ENCODE data around the gene TIE1. TPM values are rescaled to one million over a fixed set of nuclear protein-coding genes. Genes with fewer than 3 reads are reported as not detected.
"Not testable (repeated sequence)": the region's sequence is repeated elsewhere in the genome, so short reads cannot be mapped to it uniquely, and the experiment has no call there.

The TIE1 gene
- total and polyA plus RNA-seq, 9 of the 15 experiments (the other 6 are each of a cell fraction or from before 2014, with no cell fraction given): 0.07 to 0.49 (median 0.14) TPM; not detected in 4

- Histone ChIP-seq H3K4me3 (peak overlapping the region; percentile 64), H3K9ac (ENCODE audit: insufficient read depth in 1 of 2, low read depth in 2 of 2, low read length in 2 of 2) (peak overlapping the region; percentile 74 to 93), H3K9me1 (ENCODE audit: control insufficient read depth, insufficient read depth, low read length) (peaks cover 15% of the 10 kb centered on the region), H2AFZ (ENCODE audit: low read depth, low read length) (peak overlapping the region; percentile 87), H3K4me2 (ENCODE audit: insufficient read depth, low read length) (peak overlapping the region; percentile 93), H3K36me3 (ENCODE audit: control insufficient read depth, insufficient read depth, low read length) (peaks cover 23% of the 10 kb centered on the region), H3K4me1 (replicated peaks in 1 of 2; ENCODE audit: control insufficient read depth in 2 of 2, insufficient read depth in 2 of 2, low read length in 2 of 2) (peaks cover 38 to 39% of the 10 kb centered on the region in 2 experiments), H3K9me3 (replicated peaks; ENCODE audit: control insufficient read depth, insufficient read depth, low read depth, low read length) (no peaks in the 10 kb centered on the region), H3K79me2 (ENCODE audit: control insufficient read depth, insufficient read depth, low read length) (peaks cover 40% of the 10 kb centered on the region), H3K27me3 (ENCODE audit: control insufficient read depth in 2 of 2, insufficient read depth in 2 of 2, low read length in 2 of 2) (no peaks in the 10 kb centered on the region), H4K20me1 (replicated peaks; ENCODE audit: control insufficient read depth, insufficient read depth, low read length) (peaks cover 10% of the 10 kb centered on the region), H3K27ac (ENCODE audit: extremely low read depth, low read depth, low read length) (peak overlapping the region; percentile 82)
- ChIA-PET POLR2A (interaction anchor here (0.8 to 3.1 kb wide), 7 partner anchors 9 to 125 kb away, joined by 3 to 20 read pairs (median 8); partner anchors contain the start of genes CDC20, MED8 and SZT2), CTCF (ENCODE audit: low intra/inter-chr PET ratio) (interaction anchor here (1.1 to 1.4 kb wide), 2 partner anchors 46 to 161 kb away, joined by 4 to 5 read pairs; no protein-coding TSS in a partner anchor)
- intact Hi-C loops (cut with micrococcal nuclease) (no loop called here), in situ Hi-C loops (cut with MboI) (no loop called here)
- BruUV-seq (replicated peaks): TSS peak; percentile 90
- FAIRE-seq: no peak
- 13% methylated on average over 6 of the region's 6 CpGs for WGBS (ENCODE audit: insufficient coverage, low coverage, missing lambda C conversion rate)
- DNase-seq (ENCODE audit: extremely low read depth in 1 of 4, low spot score in 3 of 4): no peak
- 0 out of 2 replicates have a peak, but pooled peaks have one; percentile 2 for TF ChIP-seq SMARCA5 (IDR thresholded peaks at IDR 0.05)
- peak; percentile 4; the same call in 1 of the 2 replicates for TF ChIP-seq ZNF24 (IDR thresholded peaks at IDR 0.05)
- TF ChIP-seq RBM34 (IDR thresholded peaks at IDR 0.05; ENCODE audit: borderline replicate concordance, insufficient read depth, low read length): no peak
- ATAC-seq: no peak
Observed at GRCh38 chr1:43368646-43369020, 67.9 kb downstream of the TIE1 start.

GRCh38 chr1:43369779-43370178 is 69.0 kb downstream of the TIE1 start:
- CTCF ChIA-PET (ENCODE audit: low intra/inter-chr PET ratio); H3K27me3 ChIP-seq (ENCODE audit: control insufficient read depth in 2 of 2, insufficient read depth in 2 of 2, low read length in 2 of 2); BruUV-seq (replicated peaks); H3K4me2 ChIP-seq (ENCODE audit: insufficient read depth, low read length); H3K9me1 ChIP-seq (ENCODE audit: control insufficient read depth, insufficient read depth, low read length); FAIRE-seq; H2AFZ ChIP-seq (ENCODE audit: low read depth, low read length); H3K9ac ChIP-seq (ENCODE audit: insufficient read depth in 1 of 2, low read depth in 2 of 2, low read length in 2 of 2); intact Hi-C loops (cut with micrococcal nuclease); H3K9me3 ChIP-seq (replicated peaks; ENCODE audit: control insufficient read depth, insufficient read depth, low read depth, low read length); H3K27ac ChIP-seq (ENCODE audit: extremely low read depth, low read depth, low read length); ATAC-seq; DNase-seq (ENCODE audit: extremely low read depth in 1 of 4, low spot score in 3 of 4); H4K20me1 ChIP-seq (replicated peaks; ENCODE audit: control insufficient read depth, insufficient read depth, low read length); H3K4me3 ChIP-seq; in situ Hi-C loops (cut with MboI): not testable (repeated sequence)
- Histone ChIP-seq H3K4me1 (replicated peaks in 1 of 2; ENCODE audit: control insufficient read depth in 2 of 2, insufficient read depth in 2 of 2, low read length in 2 of 2) (peaks cover 35 to 39% of the 10 kb centered on the region in 2 experiments), H3K79me2 (ENCODE audit: control insufficient read depth, insufficient read depth, low read length) (peaks cover 38% of the 10 kb centered on the region), H3K36me3 (ENCODE audit: control insufficient read depth, insufficient read depth, low read length) (peaks cover 12% of the 10 kb centered on the region)
- WGBS (ENCODE audit: insufficient coverage, low coverage, missing lambda C conversion rate): 93% methylated on average over 4 of the region's 6 CpGs
- TF ChIP-seq ZNF121 (CRISPR knock-in tag; conservative IDR thresholded peaks at IDR 0.05): peak; percentile 46; the same call in 1 of the 2 replicates
- POLR2A ChIA-PET: interaction anchor here (0.6 to 3.4 kb wide), 4 partner anchors 9 to 65 kb away, joined by 3 to 20 read pairs (median 6); partner anchors contain the start of genes MED8 and SZT2
